WI38 (cell line): ENCODE data around the gene HERPUD2.
"Not testable (repeated sequence)": the region's sequence is repeated elsewhere in the genome, so short reads cannot be mapped to it uniquely, and the experiment has no call there.

Experiments
- H3K4me3 ChIP-seq: 2 replicates; pipeline ENCODE4 v1.5.1; 2011; ENCODE audit warnings: low read depth, mild to moderate bottlenecking, control low read depth, low read length
- CTCF ChIP-seq: IDR thresholded peaks from 2 replicates; pipeline ENCODE4 v1.5.1; 2012; ENCODE audit warnings: low read depth, mild to moderate bottlenecking, control low read depth, low read length

The HERPUD2 gene

GRCh38 chr7:35680403-35681013 is 14.4 kb downstream of the HERPUD2 start:
- TF ChIP-seq CTCF: no peak
- no peak overlapping the region for H3K4me3 ChIP-seq

- no peak for TF ChIP-seq CTCF
- H3K4me3 ChIP-seq: no peak overlapping the region
Observed at GRCh38 chr7:35677582-35678356, 17.2 kb downstream of the HERPUD2 start.

- no peak for TF ChIP-seq CTCF
- H3K4me3 ChIP-seq: no peak overlapping the region
Observed at GRCh38 chr7:35676211-35676610, 18.7 kb downstream of the HERPUD2 start.

GRCh38 chr7:35670856-35671569 is 23.9 kb downstream of the HERPUD2 start:
- no peak for TF ChIP-seq CTCF
- H3K4me3 ChIP-seq: no peak overlapping the region

GRCh38 chr7:35660411-35660810 is 34.5 kb downstream of the HERPUD2 start:
- not testable (repeated sequence) for H3K4me3 ChIP-seq

GRCh38 chr7:35658606-35659201 is 36.2 kb downstream of the HERPUD2 start:
- no peak overlapping the region for H3K4me3 ChIP-seq
- no peak for TF ChIP-seq CTCF

GRCh38 chr7:35657125-35657524 is 37.8 kb downstream of the HERPUD2 start:
- TF ChIP-seq CTCF: no peak

GRCh38 chr7:35654558-35654957 is 40.4 kb downstream of the HERPUD2 start:
- H3K4me3 ChIP-seq: not testable (repeated sequence)

More at GRCh38 chr7:35657125-35657524, 37.8 kb downstream of the HERPUD2 start:
- no peak overlapping the region for H3K4me3 ChIP-seq
